ENCODE data around the gene ENTPD5. TPM values are rescaled to one million over a fixed set of nuclear protein-coding genes. Genes with fewer than 3 reads are reported as not detected.
"Not testable (repeated sequence)": the region's sequence is repeated elsewhere in the genome, so short reads cannot be mapped to it uniquely, and the experiment has no call there.

Gene ENTPD5
- total and polyA plus RNA-seq, 9 donors: 3.3 to 12.3 (median 7.0) TPM

GRCh38 chr14:73942180-73942579 lies 76.9 kb downstream of the ENTPD5 start:
- 80 to 87% (median 86%) methylated on average over 7 of the region's 7 CpGs for WGBS, 3 donors
- Histone ChIP-seq H3K27me3 (no peaks in the 10 kb centered on the region), H3K4me3 (no peak overlapping the region), H3K9me3 (no peaks in the 10 kb centered on the region), H3K36me3 (no peaks in the 10 kb centered on the region), H3K4me1 (ENCODE audit: insufficient read depth) (no peaks in the 10 kb centered on the region), H3K27ac (no peak overlapping the region)
- intact Hi-C loops (cut with DNase I): no loop called here
- no peak for DNase-seq
- TF ChIP-seq CTCF (IDR thresholded peaks at IDR 0.05) (no peak), POLR2A (IDR thresholded peaks at IDR 0.05) (no peak), EP300 (IDR thresholded peaks at IDR 0.05) (no peak)

GRCh38 chr14:73937012-73937411 lies 82.1 kb downstream of the ENTPD5 start:
- Histone ChIP-seq H3K9me3 (no peaks in the 10 kb centered on the region), H3K27ac (no peak overlapping the region), H3K36me3 (no peaks in the 10 kb centered on the region), H3K4me3 (no peak overlapping the region), H3K27me3 (no peaks in the 10 kb centered on the region), H3K4me1 (ENCODE audit: insufficient read depth) (no peaks in the 10 kb centered on the region)
- no peak for DNase-seq
- intact Hi-C loops (cut with DNase I): no loop called here
- TF ChIP-seq CTCF (IDR thresholded peaks at IDR 0.05): no peak
- TF ChIP-seq EP300 (IDR thresholded peaks at IDR 0.05): no peak
- TF ChIP-seq POLR2A (IDR thresholded peaks at IDR 0.05): no peak
- 73 to 82% (median 74%) methylated on average over 2 of the region's 2 CpGs for WGBS, 3 donors

GRCh38 chr14:73936548-73936947 lies 82.5 kb downstream of the ENTPD5 start:
- Histone ChIP-seq H3K27ac (no peak overlapping the region), H3K36me3 (no peaks in the 10 kb centered on the region), H3K27me3 (no peaks in the 10 kb centered on the region), H3K4me3 (no peak overlapping the region), H3K4me1 (ENCODE audit: insufficient read depth) (no peaks in the 10 kb centered on the region), H3K9me3 (no peaks in the 10 kb centered on the region)
- WGBS, 3 donors: 91 to 94% (median 93%) methylated on average over 1 of the region's 1 CpG
- TF ChIP-seq POLR2A (IDR thresholded peaks at IDR 0.05) (no peak), EP300 (IDR thresholded peaks at IDR 0.05) (no peak), CTCF (IDR thresholded peaks at IDR 0.05) (no peak)
- intact Hi-C loops (cut with DNase I): no loop called here
- no peak for DNase-seq

- Histone ChIP-seq H3K27ac (no peak overlapping the region), H3K9me3 (no peaks in the 10 kb centered on the region), H3K4me3 (no peak overlapping the region), H3K27me3 (no peaks in the 10 kb centered on the region), H3K36me3 (no peaks in the 10 kb centered on the region), H3K4me1 (ENCODE audit: insufficient read depth) (no peaks in the 10 kb centered on the region)
- TF ChIP-seq POLR2A (IDR thresholded peaks at IDR 0.05): no peak
- TF ChIP-seq CTCF (IDR thresholded peaks at IDR 0.05): peak in 1 of 3 donors; percentile 11
- TF ChIP-seq EP300 (IDR thresholded peaks at IDR 0.05): no peak
- intact Hi-C loops (cut with DNase I): no loop called here
- 61 to 63% (median 62%) methylated on average over 2 of the region's 2 CpGs for WGBS, 3 donors
- DNase-seq: no peak
These were observed 83.4 kb downstream of the ENTPD5 start for GRCh38 chr14:73935666-73936065.

GRCh38 chr14:73924337-73924736 lies 94.8 kb downstream of the ENTPD5 start:
- DNase-seq: no peak
- intact Hi-C loops (cut with DNase I): no loop called here
- no peak overlapping the region for H3K27ac ChIP-seq
- H3K27me3 ChIP-seq: no peaks in the 10 kb centered on the region
- no peaks in the 10 kb centered on the region for H3K9me3 ChIP-seq
- TF ChIP-seq EP300 (IDR thresholded peaks at IDR 0.05): no peak
- no peak for TF ChIP-seq CTCF (IDR thresholded peaks at IDR 0.05)
- no peak for TF ChIP-seq POLR2A (IDR thresholded peaks at IDR 0.05)
- H3K4me3 ChIP-seq: no peak overlapping the region
- H3K4me1 ChIP-seq (ENCODE audit: insufficient read depth): no peaks in the 10 kb centered on the region
- no peaks in the 10 kb centered on the region for H3K36me3 ChIP-seq
- 82 to 96% (median 86%) methylated on average over 5 of the region's 5 CpGs for WGBS, 3 donors

- H3K9me3 ChIP-seq; H3K36me3 ChIP-seq; H3K27ac ChIP-seq; intact Hi-C loops (cut with DNase I); H3K27me3 ChIP-seq; H3K4me1 ChIP-seq (ENCODE audit: insufficient read depth); DNase-seq; H3K4me3 ChIP-seq: not testable (repeated sequence)
- WGBS, 3 donors: 96 to 99% (median 98%) methylated on average over 2 of the region's 2 CpGs
These were observed 99.6 kb downstream of the ENTPD5 start for GRCh38 chr14:73919457-73919856.
